NB4 (cell line): ENCODE data around the gene EVC2.

Experiments used
- MYC ChIP-seq: IDR thresholded peaks from 2 replicates; pipeline ENCODE4 v1.6.1; 2011; ENCODE audit warnings: low read depth, low read length
- TF ChIP-seq, protein P1 (sequence below): IDR thresholded peaks from one replicate; pipeline ENCODE4 v1.5.1; 2012; ENCODE audit warnings: low read depth, low read length

DNA sequence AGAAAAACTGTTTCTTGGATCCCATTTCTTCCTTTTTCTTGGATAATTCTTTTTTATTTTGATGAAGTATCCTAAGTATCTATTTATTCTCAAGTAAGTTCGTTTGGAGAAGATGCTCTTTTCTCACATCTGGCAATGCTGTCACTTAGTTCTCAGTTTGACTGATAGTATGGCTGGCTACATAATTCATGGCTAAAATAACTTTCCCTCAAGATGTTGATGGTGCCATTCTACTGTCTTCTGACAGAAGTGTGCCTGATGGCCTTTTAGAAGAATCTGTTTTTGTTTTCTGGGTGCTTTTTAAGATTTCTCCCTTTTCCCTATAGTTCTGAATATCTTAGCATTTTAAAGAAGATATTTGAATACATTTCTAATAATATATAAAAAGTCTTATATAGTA is 41.6 kb downstream of the EVC2 start:
- no peak for TF ChIP-seq MYC
- TF ChIP-seq, protein P1, sequence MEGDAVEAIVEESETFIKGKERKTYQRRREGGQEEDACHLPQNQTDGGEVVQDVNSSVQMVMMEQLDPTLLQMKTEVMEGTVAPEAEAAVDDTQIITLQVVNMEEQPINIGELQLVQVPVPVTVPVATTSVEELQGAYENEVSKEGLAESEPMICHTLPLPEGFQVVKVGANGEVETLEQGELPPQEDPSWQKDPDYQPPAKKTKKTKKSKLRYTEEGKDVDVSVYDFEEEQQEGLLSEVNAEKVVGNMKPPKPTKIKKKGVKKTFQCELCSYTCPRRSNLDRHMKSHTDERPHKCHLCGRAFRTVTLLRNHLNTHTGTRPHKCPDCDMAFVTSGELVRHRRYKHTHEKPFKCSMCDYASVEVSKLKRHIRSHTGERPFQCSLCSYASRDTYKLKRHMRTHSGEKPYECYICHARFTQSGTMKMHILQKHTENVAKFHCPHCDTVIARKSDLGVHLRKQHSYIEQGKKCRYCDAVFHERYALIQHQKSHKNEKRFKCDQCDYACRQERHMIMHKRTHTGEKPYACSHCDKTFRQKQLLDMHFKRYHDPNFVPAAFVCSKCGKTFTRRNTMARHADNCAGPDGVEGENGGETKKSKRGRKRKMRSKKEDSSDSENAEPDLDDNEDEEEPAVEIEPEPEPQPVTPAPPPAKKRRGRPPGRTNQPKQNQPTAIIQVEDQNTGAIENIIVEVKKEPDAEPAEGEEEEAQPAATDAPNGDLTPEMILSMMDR, result no peak
